ENCODE results near the gene DNALI1.
A peak's percentile ranks its signal among the peaks of the same experiment; 100 is the strongest.
"Not testable (repeated sequence)": the region's sequence is repeated elsewhere in the genome, so short reads cannot be mapped to it uniquely, and the experiment has no call there.

Gene DNALI1

DNA sequence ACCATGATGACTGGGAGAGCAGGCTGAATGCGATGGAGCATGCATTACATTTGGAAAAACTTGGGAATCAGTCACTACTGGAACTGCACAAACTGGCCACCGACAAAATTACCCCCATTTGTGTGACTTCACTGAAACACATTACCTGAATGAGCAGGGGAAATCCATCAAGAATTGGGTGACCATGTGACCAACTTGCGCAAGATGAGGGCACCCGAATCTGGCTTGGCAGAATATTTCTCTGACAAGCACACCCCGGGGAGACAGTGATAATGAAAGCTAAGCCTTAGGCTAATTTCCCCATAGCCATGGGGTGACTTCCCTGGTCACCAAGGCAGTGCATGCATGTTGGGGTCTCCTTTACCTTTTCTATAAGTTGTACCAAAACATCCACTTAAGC, 11.7 kb upstream of the DNALI1 start:
- TF ChIP-seq, protein P1, sequence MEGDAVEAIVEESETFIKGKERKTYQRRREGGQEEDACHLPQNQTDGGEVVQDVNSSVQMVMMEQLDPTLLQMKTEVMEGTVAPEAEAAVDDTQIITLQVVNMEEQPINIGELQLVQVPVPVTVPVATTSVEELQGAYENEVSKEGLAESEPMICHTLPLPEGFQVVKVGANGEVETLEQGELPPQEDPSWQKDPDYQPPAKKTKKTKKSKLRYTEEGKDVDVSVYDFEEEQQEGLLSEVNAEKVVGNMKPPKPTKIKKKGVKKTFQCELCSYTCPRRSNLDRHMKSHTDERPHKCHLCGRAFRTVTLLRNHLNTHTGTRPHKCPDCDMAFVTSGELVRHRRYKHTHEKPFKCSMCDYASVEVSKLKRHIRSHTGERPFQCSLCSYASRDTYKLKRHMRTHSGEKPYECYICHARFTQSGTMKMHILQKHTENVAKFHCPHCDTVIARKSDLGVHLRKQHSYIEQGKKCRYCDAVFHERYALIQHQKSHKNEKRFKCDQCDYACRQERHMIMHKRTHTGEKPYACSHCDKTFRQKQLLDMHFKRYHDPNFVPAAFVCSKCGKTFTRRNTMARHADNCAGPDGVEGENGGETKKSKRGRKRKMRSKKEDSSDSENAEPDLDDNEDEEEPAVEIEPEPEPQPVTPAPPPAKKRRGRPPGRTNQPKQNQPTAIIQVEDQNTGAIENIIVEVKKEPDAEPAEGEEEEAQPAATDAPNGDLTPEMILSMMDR (IDR thresholded peaks at IDR 0.05), result no peak
- TF ChIP-seq ZFX (IDR thresholded peaks at IDR 0.05; ENCODE audit: borderline replicate concordance), result no peak
- no peak overlapping the region for H3K27ac ChIP-seq

DNA sequence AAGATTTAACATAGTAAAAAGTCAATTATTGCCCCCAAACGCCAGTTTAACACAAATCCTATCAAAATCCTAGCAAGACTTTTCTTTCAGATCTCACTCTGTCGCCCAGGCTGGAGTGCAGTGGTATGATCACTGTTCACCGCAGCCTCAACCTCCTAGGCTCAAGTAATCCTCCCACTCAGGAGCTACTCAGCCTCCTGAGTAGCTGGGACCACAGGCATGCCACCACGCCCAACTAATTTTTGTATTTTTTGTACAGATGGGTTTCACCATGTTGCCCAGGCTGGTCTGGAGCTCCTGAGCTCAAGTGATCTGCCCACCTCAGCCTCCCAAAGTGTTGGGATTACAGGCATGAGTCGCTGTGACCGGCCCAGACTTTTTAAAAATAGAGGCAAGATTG, 7.4 kb upstream of the DNALI1 start:
- H3K27ac ChIP-seq, result no peak overlapping the region

DNA sequence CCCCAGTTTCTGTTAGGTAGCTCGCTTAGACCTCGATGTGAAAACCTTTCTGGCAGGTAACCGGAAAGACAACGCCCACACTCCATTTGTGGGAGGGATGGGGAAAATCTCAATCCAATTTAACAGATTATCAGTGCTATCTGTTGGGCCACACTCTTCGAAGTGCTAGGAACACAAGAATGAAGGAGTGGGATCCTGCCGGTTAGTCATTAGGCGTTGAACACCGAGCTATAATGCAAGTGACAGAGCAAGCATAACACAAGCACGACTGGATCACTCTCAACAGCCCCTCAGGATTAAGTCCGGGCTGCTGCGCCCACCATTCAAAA, 3.2 kb upstream of the DNALI1 start:
- TF ChIP-seq, protein P1 (IDR thresholded peaks at IDR 0.05), result no peak
- no peak for TF ChIP-seq ZFX (IDR thresholded peaks at IDR 0.05; ENCODE audit: borderline replicate concordance)
- peak overlapping the region; percentile 70 for H3K27ac ChIP-seq

More for the DNA sequence above, 7.4 kb upstream of the DNALI1 start:
- no peak for TF ChIP-seq ZFX (IDR thresholded peaks at IDR 0.05; ENCODE audit: borderline replicate concordance)

DNA sequence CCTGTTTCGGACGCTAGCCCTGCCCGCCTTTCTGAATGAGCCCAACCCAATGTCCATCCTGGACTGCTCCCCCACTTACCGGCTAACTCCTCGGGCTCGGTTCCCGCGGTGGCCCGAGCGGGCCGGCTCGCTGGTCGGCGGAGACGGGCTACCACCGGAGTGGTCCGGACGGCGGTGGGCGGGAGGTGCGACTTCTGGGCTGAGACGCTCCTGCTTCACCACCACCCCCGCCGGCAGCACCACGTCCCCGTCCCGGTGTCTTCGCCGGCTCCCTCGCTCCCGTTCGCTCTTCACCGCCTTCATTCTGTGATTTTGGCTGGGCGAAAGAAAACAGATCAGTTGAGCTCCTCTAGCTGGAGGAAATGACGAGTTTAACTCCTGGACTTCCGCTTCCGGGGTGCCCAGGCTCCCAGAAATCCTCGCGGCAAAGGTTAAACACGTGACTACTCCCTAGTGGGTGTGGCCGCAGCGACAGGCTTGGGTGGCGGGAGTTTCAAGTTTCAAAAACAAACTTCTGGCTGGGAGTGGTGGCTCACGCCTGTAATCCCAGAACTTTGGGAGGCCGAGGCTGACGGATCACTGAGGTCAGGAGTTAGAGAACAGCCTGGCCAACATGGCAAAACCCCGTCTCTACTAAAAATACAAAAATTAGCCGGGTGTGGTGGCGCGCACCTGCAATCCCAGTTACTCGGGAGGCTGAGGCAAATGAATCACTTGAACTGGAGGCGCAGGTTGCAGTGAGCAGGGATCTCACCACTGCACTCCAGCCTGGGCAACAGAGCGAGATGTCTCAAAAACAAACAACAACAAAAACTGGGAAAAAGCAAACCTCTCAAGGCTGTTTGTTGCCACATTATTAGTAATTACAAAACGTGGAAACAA, 2.6 kb upstream of the DNALI1 start, which contains the start of gene SNIP1:
SNIP1 (minus strand) TSS at position 367 of the 882 bp plus-strand sequence; CDS start at position 303, 64 bp downstream.
- peak within 1 kb of the TSS; percentile 70 for H3K27ac ChIP-seq
- no peak for TF ChIP-seq ZFX (IDR thresholded peaks at IDR 0.05; ENCODE audit: borderline replicate concordance)
- TF ChIP-seq, protein P1 (IDR thresholded peaks at IDR 0.05), result no peak

DNA sequence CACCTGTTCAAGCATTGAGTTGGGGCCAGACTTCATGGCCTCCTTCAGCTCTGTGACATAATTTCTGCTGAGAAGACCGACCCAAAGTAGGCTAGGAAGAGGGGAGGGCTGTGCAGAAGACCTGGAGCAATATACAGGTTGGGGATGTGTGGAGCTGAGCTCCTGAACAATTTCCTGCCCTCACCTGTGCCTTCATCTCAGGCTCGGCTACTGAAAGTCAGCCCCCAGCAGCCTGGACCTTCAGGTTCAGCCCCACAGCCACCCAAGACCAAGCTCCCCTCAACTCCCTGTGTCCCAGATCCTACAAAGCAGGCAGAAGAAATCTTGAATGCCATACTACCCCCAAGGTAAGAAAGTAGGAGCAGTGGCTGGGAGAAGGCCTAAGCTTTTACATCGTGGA, 662 bp downstream of the DNALI1 start:
- H3K27ac ChIP-seq, result peak overlapping the region; percentile 64
- TF ChIP-seq, protein P1 (IDR thresholded peaks at IDR 0.05), result no peak
- TF ChIP-seq ZFX (IDR thresholded peaks at IDR 0.05; ENCODE audit: borderline replicate concordance), result no peak

DNA sequence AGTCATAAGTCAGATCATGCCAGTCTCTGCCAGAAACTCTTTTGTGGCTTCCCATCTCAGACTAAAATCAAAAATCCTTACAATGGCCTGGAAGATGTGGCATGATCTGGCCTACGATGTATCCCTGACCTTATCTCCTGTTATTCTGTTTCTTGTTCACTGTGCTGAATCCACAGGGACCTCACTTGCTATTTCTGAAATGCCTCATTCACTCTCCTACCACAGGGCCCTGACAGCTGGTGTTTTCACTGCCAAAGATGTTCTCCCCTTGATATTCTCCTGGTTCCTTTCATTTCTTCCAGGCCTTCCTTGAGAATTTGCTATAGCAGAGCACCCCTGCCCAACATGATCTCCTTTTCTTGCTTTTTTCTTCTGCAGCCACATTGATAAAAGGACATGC, 1.7 kb downstream of the DNALI1 start:
- TF ChIP-seq, protein P1 (IDR thresholded peaks at IDR 0.05), result no peak
- TF ChIP-seq ZFX (IDR thresholded peaks at IDR 0.05; ENCODE audit: borderline replicate concordance), result no peak
- H3K27ac ChIP-seq, result no peak overlapping the region

DNA sequence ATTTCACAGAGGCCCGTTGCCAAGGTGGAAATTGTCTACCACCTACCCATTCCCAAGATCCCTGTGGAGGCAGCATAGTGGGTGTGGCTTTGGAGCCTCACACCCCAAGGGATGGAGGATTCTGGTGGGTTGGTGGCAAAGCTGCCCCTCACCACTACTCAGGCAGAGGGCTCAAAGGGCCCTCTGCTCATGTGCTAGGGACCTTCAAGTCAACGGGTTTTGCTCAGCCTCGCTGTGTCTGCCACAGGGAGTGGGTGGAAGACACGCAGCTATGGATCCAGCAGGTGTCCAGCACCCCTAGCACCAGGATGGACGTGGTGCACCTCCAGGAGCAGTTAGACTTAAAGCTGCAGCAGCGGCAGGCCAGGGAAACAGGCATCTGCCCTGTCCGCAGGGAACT, 2.3 kb downstream of the DNALI1 start:
- no peak overlapping the region for H3K27ac ChIP-seq
- TF ChIP-seq ZFX (IDR thresholded peaks at IDR 0.05; ENCODE audit: borderline replicate concordance), result no peak
- TF ChIP-seq, protein P1 (IDR thresholded peaks at IDR 0.05), result no peak

DNA sequence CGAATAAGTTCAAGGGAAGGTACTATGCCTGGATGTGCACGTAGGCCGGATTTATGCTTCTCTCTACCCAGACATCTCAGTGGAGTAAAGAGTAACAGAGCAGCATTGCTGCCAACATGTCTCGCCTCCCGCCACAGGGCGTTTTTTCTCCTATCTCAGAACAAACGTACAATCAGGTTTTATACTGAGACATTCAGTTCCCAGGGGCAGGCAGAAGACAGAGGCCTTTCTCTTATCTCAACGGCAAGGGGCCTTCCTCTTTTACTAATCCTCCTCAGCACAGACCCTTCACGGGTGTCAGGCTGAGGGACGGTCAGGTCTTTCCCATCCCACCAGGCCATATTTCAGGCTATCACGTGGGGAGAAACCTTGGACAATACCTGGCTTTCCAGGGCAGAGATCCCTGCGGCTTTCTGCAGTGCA, 3.2 kb downstream of the DNALI1 start:
- not testable (repeated sequence) for H3K27ac ChIP-seq
